Measurements from ENCODE around the gene RGS19. TPM values are rescaled to one million over a fixed set of nuclear protein-coding genes. Genes with fewer than 3 reads are reported as not detected.

RGS19 gene
- total RNA-seq, 4 donors from 2014 or later: 3.4 to 16.0 (median 10.5) TPM

GRCh38 chr20:64031822-64032314 is 47.5 kb downstream of the RGS19 start:
- Histone ChIP-seq H3K27me3 (peaks cover 16% of the 10 kb centered on the region), H3K4me1 (no peaks in the 10 kb centered on the region), H3K4me3 (no peak overlapping the region), H3K36me3 (peaks cover 0 to 92% of the 10 kb centered on the region in 2 donors), H3K9me3 (no peaks in the 10 kb centered on the region), H3K27ac (no peak overlapping the region)
- no peak for ATAC-seq
- 75 to 90% methylated on average over 2 to 7 of the region's 19 CpGs for WGBS, 2 donors (ENCODE audit: low coverage in 1 of 2)
- TF ChIP-seq POLR2AphosphoS5 (IDR thresholded peaks at IDR 0.05) (no peak), POLR2A (IDR thresholded peaks at IDR 0.05) (no peak), CTCF (IDR thresholded peaks at IDR 0.05) (no peak), EP300 (IDR thresholded peaks at IDR 0.05) (no peak)

GRCh38 chr20:64030371-64031134 is 48.8 kb downstream of the RGS19 start:
- peaks cover 2% of the 10 kb centered on the region for H3K27me3 ChIP-seq
- 79 to 100% methylated on average over 1 to 12 of the region's 20 CpGs for WGBS, 2 donors (ENCODE audit: low coverage in 1 of 2)
- no peak for TF ChIP-seq CTCF (IDR thresholded peaks at IDR 0.05)
- TF ChIP-seq POLR2AphosphoS5 (IDR thresholded peaks at IDR 0.05): no peak
- no peak for TF ChIP-seq POLR2A (IDR thresholded peaks at IDR 0.05)
- no peak for TF ChIP-seq EP300 (IDR thresholded peaks at IDR 0.05)
- no peak for ATAC-seq
- H3K4me1 ChIP-seq: no peaks in the 10 kb centered on the region
- H3K4me3 ChIP-seq: no peak overlapping the region
- H3K36me3 ChIP-seq: peaks cover 0 to 100% of the 10 kb centered on the region in 2 donors
- H3K27ac ChIP-seq: no peak overlapping the region
- H3K9me3 ChIP-seq: no peaks in the 10 kb centered on the region

GRCh38 chr20:64029293-64030117 is 49.8 kb downstream of the RGS19 start:
- ATAC-seq: no peak
- no peaks in the 10 kb centered on the region for H3K9me3 ChIP-seq
- no peak overlapping the region for H3K4me3 ChIP-seq
- peaks cover 0 to 100% of the 10 kb centered on the region in 2 donors for H3K36me3 ChIP-seq
- 80% methylated on average over 1 of the region's 38 CpGs; no CpG with 5 or more reads in 1 of the 2 donors for WGBS, 2 donors (ENCODE audit: low coverage in 1 of 2)
- no peaks in the 10 kb centered on the region for H3K4me1 ChIP-seq
- TF ChIP-seq POLR2A (IDR thresholded peaks at IDR 0.05) (no peak), CTCF (IDR thresholded peaks at IDR 0.05) (no peak), EP300 (IDR thresholded peaks at IDR 0.05) (no peak), POLR2AphosphoS5 (IDR thresholded peaks at IDR 0.05) (no peak)
- H3K27ac ChIP-seq: no peak overlapping the region
- H3K27me3 ChIP-seq: no peaks in the 10 kb centered on the region

- WGBS, 2 donors (ENCODE audit: low coverage in 1 of 2): 64 to 73% methylated on average over 3 to 8 of the region's 24 CpGs
- Histone ChIP-seq H3K4me3 (no peak overlapping the region), H3K27me3 (no peaks in the 10 kb centered on the region), H3K27ac (no peak overlapping the region), H3K9me3 (no peaks in the 10 kb centered on the region), H3K36me3 (peaks cover 0 to 100% of the 10 kb centered on the region in 2 donors), H3K4me1 (no peaks in the 10 kb centered on the region)
- TF ChIP-seq EP300 (IDR thresholded peaks at IDR 0.05) (no peak), POLR2AphosphoS5 (IDR thresholded peaks at IDR 0.05) (peak; percentile 67)
- ATAC-seq: no peak
These were observed 51.2 kb downstream of the RGS19 start for GRCh38 chr20:64027981-64028685.

Data from gastroesophageal sphincter (tissue), 4 donors.